HepG2 (cell line): Measurements from ENCODE around the gene CD151. TPM values are rescaled to one million over a fixed set of nuclear protein-coding genes. Genes with fewer than 3 reads are reported as not detected.
A peak's percentile ranks its signal among the peaks of the same experiment; 100 is the strongest.

Source experiments
- BORCS8-MEF2B ChIP-seq: sonication (generic); formaldehyde crosslinking; IDR thresholded peaks from 2 replicates; pipeline ENCODE4 v1.8.0; 2022; ENCODE audit warnings: mild to moderate bottlenecking, missing genetic modification reagents
- BRD4 ChIP-seq: sonication (generic); formaldehyde crosslinking; IDR thresholded peaks from 2 replicates; pipeline ENCODE4 v1.4.0; 2020; ENCODE audit warnings: missing genetic modification reagents
- FIP1L1 ChIP-seq: fragments of 200-400 bp; formaldehyde crosslinking; IDR thresholded peaks from 2 replicates; pipeline ENCODE4 v1.6.1; 2018; ENCODE audit warnings: low read depth, mild to moderate bottlenecking, low read length, moderate library complexity, borderline replicate concordance; ENCODE audit not compliant: insufficient read depth
- FOSL2 ChIP-seq: sonication (generic); formaldehyde crosslinking; IDR thresholded peaks from 2 replicates; pipeline ENCODE4 v1.4.0; 2020; ENCODE audit warnings: missing genetic modification reagents
- KDM5A ChIP-seq: fragments of 200-600 bp; sonication (generic); IDR thresholded peaks from 2 replicates; pipeline ENCODE4 v1.7.0; 2018; ENCODE audit warnings: antibody characterized with exemption, mild to moderate bottlenecking, low read length, borderline replicate concordance
- RORA ChIP-seq: sonication (generic); formaldehyde crosslinking; IDR thresholded peaks from 2 replicates; pipeline ENCODE4 v1.5.0; 2020; ENCODE audit warnings: mild to moderate bottlenecking, missing genetic modification reagents, moderate library complexity
- THAP11 ChIP-seq: IDR thresholded peaks from 2 replicates; pipeline ENCODE4 v1.6.1; 2016; ENCODE audit warnings: missing biosample characterization, missing genetic modification reagents
- ZFX ChIP-seq: sonication (generic); formaldehyde crosslinking; IDR thresholded peaks from 2 replicates; pipeline ENCODE4 v1.4.0; 2020; ENCODE audit warnings: mild to moderate bottlenecking, low read depth, missing genetic modification reagents, moderate library complexity
- ZNF543 ChIP-seq: sonication (generic); formaldehyde crosslinking; IDR thresholded peaks from 2 replicates; pipeline ENCODE4 v1.4.0; 2020; ENCODE audit warnings: mild to moderate bottlenecking, missing genetic modification reagents
- ZNF674 ChIP-seq: sonication (generic); formaldehyde crosslinking; IDR thresholded peaks from 2 replicates; pipeline ENCODE4 v1.5.0; 2020; ENCODE audit warnings: low read depth, mild to moderate bottlenecking, missing genetic modification reagents
- ZNF724P ChIP-seq: sonication (generic); formaldehyde crosslinking; IDR thresholded peaks from 2 replicates; pipeline ENCODE4 v1.8.0; 2022; ENCODE audit warnings: missing genetic modification reagents, borderline replicate concordance
- ZNF839 ChIP-seq: sonication (generic); formaldehyde crosslinking; IDR thresholded peaks from 2 replicates; pipeline ENCODE4 v1.4.0; 2020; ENCODE audit warnings: missing genetic modification reagents, mild to moderate bottlenecking, borderline replicate concordance
- polyA plus RNA-seq, 8 experiments: library from polyadenylated mRNA; depleted of rRNA in 3 of 8; stranded (reverse) in 7 of 8; unstranded in 1 of 8; fragments of >200 nt; fragmentation: Illumina TruSeq in 4 of 8; extraction: Trizol in 4 of 8; gene quantifications; 2 replicates each; pipeline versions ENCODE4 v1.2.1 to v1.2.3, GENCODE V29; 2011 to 2016; ENCODE audit warnings: low read depth in 4 of 8, missing spikeins in 1 of 8, mixed read lengths in 1 of 8; ENCODE audit not compliant: insufficient read depth in 1 of 8
- total RNA-seq, 5 experiments: library from RNA; depleted of rRNA; stranded (reverse); fragments of >200 nt; fragmentation: Illumina TruSeq; extraction: Trizol; gene quantifications; 2 replicates each; pipeline ENCODE4 v1.2.3, GENCODE V29; 2016; ENCODE audit warnings: low read depth in 1 of 5
- TF ChIP-seq, protein P1 (sequence below): sonication (generic); formaldehyde crosslinking; IDR thresholded peaks from 2 replicates; pipeline ENCODE4 v1.5.0; 2020; ENCODE audit warnings: mild to moderate bottlenecking, missing genetic modification reagents
- TF ChIP-seq, protein P2 (sequence below): IDR thresholded peaks from 2 replicates; pipeline ENCODE4 v1.6.1; 2016; ENCODE audit warnings: mild to moderate bottlenecking
- TF ChIP-seq, protein P3 (sequence below): IDR thresholded peaks from 2 replicates; pipeline ENCODE4 v1.6.1; 2012; ENCODE audit warnings: low read length, improper control_type of control experiment
- TF ChIP-seq, protein P4 (sequence below): sonication (generic); formaldehyde crosslinking; IDR thresholded peaks from 2 replicates; pipeline ENCODE4 v1.9.0; 2021; ENCODE audit warnings: missing genetic modification reagents, borderline replicate concordance

The CD151 gene
- total and polyA plus RNA-seq, 2 of the 13 experiments (the other 11 are each of a cell fraction or from before 2014, with no cell fraction given) = 125 to 197 TPM

DNA sequence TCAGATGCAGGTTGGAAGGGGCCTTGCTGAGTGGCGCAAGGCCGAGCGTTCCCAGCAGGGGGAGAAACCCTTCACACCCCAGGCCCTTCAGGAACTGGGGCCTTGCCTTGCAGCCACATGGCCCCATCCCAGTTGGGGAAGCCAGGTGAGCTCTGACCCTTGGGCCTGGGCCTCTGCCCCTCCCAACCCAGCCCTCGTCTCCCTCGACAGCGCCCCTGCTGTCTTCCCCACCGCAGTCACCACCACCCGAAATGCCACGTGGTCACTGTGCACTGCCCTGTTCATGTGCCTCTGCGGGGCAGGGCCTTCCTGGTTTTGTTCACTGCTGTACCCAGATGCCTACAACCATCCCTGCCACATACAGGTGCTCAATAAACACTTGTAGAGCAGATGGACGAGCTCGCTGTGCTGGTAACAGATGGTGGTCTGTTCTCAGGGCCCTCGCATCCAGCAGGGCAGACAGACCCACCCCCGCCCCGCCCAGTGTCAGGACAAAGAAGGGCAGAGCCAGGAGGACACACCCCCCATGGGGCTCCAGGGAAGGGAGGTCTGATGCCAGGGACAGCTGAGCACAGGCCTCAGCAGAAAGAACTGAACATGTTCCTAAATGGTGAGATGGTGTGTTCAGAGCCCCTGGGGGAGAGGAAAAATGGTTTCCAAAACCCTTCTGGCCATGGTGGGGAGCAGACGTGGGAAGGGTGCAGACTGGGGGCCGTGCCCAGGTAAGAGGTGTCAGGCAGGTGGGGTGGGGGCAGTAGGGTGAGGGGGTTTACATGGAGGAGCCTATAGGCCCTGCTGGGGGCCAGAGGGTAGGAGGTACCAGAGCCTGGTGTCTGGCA, 5.9 kb downstream of the CD151 start (continued):
- TF ChIP-seq ZNF543 (CRISPR knock-in tag) (peak; percentile 91), BRD4 (CRISPR knock-in tag) (no peak), FIP1L1 (no peak), ZNF839 (CRISPR knock-in tag) (no peak), THAP11 (CRISPR knock-in tag) (peak; percentile 76), ZFX (peak; percentile 93), ZNF724P (CRISPR knock-in tag) (no peak), KDM5A (no peak), FOSL2 (CRISPR knock-in tag) (peak; percentile 48; the same call in 1 of the 2 replicates), BORCS8-MEF2B (CRISPR knock-in tag) (peak; percentile 86; the same call in 1 of the 2 replicates), ZNF674 (CRISPR knock-in tag) (no peak), RORA (CRISPR knock-in tag) (no peak)
- TF ChIP-seq, protein P1, sequence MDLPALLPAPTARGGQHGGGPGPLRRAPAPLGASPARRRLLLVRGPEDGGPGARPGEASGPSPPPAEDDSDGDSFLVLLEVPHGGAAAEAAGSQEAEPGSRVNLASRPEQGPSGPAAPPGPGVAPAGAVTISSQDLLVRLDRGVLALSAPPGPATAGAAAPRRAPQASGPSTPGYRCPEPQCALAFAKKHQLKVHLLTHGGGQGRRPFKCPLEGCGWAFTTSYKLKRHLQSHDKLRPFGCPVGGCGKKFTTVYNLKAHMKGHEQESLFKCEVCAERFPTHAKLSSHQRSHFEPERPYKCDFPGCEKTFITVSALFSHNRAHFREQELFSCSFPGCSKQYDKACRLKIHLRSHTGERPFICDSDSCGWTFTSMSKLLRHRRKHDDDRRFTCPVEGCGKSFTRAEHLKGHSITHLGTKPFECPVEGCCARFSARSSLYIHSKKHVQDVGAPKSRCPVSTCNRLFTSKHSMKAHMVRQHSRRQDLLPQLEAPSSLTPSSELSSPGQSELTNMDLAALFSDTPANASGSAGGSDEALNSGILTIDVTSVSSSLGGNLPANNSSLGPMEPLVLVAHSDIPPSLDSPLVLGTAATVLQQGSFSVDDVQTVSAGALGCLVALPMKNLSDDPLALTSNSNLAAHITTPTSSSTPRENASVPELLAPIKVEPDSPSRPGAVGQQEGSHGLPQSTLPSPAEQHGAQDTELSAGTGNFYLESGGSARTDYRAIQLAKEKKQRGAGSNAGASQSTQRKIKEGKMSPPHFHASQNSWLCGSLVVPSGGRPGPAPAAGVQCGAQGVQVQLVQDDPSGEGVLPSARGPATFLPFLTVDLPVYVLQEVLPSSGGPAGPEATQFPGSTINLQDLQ (CRISPR knock-in tag) = peak; percentile 81; the same call in 1 of the 2 replicates
- TF ChIP-seq, protein P2, sequence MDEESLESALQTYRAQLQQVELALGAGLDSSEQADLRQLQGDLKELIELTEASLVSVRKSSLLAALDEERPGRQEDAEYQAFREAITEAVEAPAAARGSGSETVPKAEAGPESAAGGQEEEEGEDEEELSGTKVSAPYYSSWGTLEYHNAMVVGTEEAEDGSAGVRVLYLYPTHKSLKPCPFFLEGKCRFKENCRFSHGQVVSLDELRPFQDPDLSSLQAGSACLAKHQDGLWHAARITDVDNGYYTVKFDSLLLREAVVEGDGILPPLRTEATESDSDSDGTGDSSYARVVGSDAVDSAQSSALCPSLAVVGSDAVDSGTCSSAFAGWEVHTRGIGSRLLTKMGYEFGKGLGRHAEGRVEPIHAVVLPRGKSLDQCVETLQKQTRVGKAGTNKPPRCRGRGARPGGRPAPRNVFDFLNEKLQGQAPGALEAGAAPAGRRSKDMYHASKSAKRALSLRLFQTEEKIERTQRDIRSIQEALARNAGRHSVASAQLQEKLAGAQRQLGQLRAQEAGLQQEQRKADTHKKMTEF (CRISPR knock-in tag) = peak; percentile 65; the same call in 1 of the 2 replicates
- TF ChIP-seq, protein P3, sequence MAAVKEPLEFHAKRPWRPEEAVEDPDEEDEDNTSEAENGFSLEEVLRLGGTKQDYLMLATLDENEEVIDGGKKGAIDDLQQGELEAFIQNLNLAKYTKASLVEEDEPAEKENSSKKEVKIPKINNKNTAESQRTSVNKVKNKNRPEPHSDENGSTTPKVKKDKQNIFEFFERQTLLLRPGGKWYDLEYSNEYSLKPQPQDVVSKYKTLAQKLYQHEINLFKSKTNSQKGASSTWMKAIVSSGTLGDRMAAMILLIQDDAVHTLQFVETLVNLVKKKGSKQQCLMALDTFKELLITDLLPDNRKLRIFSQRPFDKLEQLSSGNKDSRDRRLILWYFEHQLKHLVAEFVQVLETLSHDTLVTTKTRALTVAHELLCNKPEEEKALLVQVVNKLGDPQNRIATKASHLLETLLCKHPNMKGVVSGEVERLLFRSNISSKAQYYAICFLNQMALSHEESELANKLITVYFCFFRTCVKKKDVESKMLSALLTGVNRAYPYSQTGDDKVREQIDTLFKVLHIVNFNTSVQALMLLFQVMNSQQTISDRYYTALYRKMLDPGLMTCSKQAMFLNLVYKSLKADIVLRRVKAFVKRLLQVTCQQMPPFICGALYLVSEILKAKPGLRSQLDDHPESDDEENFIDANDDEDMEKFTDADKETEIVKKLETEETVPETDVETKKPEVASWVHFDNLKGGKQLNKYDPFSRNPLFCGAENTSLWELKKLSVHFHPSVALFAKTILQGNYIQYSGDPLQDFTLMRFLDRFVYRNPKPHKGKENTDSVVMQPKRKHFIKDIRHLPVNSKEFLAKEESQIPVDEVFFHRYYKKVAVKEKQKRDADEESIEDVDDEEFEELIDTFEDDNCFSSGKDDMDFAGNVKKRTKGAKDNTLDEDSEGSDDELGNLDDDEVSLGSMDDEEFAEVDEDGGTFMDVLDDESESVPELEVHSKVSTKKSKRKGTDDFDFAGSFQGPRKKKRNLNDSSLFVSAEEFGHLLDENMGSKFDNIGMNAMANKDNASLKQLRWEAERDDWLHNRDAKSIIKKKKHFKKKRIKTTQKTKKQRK = no peak
- TF ChIP-seq, protein P4, sequence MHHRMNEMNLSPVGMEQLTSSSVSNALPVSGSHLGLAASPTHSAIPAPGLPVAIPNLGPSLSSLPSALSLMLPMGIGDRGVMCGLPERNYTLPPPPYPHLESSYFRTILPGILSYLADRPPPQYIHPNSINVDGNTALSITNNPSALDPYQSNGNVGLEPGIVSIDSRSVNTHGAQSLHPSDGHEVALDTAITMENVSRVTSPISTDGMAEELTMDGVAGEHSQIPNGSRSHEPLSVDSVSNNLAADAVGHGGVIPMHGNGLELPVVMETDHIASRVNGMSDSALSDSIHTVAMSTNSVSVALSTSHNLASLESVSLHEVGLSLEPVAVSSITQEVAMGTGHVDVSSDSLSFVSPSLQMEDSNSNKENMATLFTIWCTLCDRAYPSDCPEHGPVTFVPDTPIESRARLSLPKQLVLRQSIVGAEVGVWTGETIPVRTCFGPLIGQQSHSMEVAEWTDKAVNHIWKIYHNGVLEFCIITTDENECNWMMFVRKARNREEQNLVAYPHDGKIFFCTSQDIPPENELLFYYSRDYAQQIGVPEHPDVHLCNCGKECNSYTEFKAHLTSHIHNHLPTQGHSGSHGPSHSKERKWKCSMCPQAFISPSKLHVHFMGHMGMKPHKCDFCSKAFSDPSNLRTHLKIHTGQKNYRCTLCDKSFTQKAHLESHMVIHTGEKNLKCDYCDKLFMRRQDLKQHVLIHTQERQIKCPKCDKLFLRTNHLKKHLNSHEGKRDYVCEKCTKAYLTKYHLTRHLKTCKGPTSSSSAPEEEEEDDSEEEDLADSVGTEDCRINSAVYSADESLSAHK (CRISPR knock-in tag) = no peak
